GM21717 (cell line): ENCODE results near the gene POLR2J.
"Not testable (repeated sequence)": the region's sequence is repeated elsewhere in the genome, so short reads cannot be mapped to it uniquely, and the experiment has no call there.

Experiments
- ATAC-seq: cut with Tn5 transposase; IDR thresholded peaks from one replicate; pipeline ENCODE4 v1.9.1; 2021; ENCODE audit warnings: mild to moderate bottlenecking, moderate library complexity; ENCODE audit not compliant: unreplicated experiment

The POLR2J gene

GRCh38 chr7:102496861-102497260, 18.1 kb upstream of the POLR2J start:
- ATAC-seq, result not testable (repeated sequence)

DNA sequence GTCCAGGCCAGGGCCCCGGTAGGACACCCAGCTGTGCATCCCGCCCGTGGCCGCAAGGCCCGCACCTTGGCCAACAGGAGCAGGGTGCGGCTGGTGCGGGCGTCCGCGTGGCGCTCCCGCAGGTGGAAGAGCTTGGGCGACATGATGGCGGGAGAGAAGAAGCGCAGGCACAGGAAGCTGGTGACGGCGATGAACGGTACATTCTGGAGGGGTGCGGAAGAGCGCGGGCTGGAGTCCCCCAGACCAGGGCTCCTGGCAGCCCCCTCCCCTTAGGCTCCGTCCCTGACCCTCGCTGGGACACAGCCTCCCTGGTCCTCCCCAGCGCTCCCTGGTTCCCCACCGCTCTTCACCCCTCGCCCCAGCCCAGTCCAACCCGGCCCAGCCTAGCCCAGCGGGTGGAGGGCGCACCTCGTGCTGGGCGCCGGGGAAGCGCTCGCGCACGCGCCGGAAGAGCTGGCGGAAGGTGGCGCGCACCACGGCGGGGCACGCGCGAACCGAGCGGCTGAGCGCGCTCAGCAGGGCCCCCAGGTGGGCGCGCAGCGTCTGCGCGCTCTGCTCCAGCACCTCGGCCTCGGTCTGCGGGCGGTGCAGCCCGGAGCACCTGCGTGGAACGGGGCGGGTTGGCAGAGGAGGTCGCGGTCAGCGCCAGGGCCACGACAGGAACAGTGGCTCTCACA, 15.9 kb upstream of the POLR2J start:
- peak; percentile 45 for ATAC-seq

- peak; percentile 0 for ATAC-seq
Observed at GRCh38 chr7:102494026-102494425, 15.3 kb upstream of the POLR2J start.

- not testable (repeated sequence) for ATAC-seq
Observed at GRCh38 chr7:102493220-102493935, 14.7 kb upstream of the POLR2J start.

- peak; percentile 53 for ATAC-seq
Observed at GRCh38 chr7:102490529-102491075, 11.9 kb upstream of the POLR2J start.

DNA sequence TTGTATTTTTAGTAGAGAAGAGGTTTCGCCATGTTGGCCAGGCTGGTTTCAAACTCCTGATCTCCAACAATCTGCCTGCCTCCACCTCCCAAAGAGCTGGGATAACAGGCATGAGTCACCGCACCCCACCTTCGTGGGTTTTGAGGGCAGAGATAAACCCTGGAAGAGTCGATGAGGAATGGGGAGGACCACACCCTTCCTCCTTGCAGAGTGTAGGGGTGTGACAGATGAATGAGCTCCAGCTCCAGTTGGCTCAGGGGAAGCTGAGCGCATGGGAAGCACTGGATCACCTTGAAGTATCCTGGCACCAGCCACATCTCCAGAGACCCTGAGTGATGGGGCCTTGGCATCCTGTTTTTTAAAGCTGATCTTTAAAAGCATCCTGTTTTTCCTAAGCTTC, 5.6 kb upstream of the POLR2J start:
- not testable (repeated sequence) for ATAC-seq

DNA sequence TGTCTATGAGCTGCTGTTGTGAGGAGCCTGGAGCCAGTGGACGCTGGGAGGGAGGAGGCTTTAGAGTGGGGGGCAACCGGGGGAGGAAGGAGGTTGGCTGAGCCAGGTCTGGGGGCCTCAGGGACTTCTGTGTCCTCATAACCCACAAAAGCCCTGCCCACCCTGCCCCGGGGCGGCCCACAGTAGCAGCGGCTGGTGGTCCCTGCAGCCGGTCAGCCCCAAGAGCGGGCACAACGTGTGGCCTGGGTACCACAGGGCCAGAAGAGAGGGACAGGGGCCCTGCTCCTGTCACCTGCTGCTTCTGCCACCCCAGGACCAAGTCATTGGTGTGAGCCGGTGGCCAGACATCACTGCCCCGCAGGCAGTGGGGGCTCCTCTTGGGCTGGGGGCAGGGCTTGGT, 3.2 kb upstream of the POLR2J start:
- not testable (repeated sequence) for ATAC-seq

GRCh38 chr7:102479982-102480637, 1.4 kb upstream of the POLR2J start:
- ATAC-seq, result not testable (repeated sequence)

DNA sequence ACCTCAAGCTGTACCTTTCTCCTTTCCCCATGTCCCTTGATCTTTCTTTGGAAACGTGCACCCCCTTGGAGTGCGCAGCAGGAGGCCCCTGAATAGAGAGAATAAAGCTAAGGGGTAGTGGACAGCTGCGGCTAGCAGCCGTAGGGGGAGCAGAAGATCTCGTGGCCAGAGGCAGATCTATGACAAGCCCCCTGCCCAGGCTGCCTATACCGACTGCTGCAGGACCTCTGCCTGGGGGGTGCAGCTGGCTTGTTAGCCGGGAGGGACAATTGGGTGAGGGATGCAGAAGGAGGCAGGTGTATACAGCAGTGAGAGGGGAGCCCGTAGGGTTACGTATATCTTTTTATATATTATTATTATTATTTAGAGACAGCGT, 475 bp upstream of the POLR2J start:
- ATAC-seq, result peak; percentile 28

DNA sequence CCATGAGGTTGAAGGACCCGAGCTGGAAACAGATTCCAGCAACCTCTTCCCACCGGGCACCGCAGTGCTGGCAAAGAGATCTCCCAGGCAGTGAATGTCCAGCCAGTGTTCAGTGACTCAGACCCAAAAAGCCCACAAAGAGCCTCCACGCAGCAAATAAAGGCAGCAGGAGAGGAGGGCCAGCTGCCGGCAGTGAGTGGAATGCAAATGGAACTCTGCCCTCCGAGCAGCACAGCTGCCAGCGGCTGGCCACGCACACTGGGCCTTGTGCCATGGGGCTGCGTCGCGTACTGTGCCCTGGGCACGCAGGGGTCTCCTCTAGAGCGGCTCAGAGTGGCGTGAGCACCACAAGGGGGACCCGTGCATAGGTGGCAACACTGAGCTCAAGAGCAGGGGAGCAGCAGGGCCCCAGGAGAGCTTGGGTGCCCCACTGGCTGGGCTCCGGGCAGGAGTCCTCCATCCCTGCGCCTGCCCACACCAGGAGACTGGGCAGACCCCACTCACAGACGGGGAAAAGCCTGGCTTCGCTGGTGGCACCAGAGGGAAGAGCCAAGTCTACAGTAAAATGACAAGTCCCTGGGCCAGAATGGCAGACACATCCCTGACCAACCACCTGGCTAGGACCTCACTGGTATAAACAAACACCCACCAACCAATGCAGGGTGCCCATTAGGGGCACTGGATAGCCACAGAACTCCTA, 3.8 kb downstream of the POLR2J start:
- ATAC-seq, result not testable (repeated sequence)

DNA sequence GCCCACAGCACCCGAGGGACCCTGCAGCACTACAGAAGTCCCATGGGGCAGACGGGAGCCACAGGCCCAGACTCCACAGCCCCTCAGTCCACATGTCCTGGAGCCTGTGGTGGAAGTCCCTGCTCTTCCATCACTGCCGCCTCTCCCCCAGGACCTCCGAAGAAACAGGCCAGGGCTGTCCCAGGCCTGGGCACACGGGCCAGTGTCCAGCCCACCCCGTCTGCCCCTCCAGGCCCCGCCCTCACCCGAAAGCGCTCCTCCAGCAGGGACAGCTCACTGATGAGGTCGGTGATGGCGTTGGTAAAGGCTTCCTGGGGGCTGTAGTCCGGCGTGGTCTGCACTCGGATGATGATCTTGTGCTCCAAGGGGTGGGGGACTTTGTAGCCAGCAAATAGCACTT, 4.6 kb downstream of the POLR2J start:
- ATAC-seq, result not testable (repeated sequence)

GRCh38 chr7:102473271-102473991, 5.3 kb downstream of the POLR2J start:
- ATAC-seq, result no peak

DNA sequence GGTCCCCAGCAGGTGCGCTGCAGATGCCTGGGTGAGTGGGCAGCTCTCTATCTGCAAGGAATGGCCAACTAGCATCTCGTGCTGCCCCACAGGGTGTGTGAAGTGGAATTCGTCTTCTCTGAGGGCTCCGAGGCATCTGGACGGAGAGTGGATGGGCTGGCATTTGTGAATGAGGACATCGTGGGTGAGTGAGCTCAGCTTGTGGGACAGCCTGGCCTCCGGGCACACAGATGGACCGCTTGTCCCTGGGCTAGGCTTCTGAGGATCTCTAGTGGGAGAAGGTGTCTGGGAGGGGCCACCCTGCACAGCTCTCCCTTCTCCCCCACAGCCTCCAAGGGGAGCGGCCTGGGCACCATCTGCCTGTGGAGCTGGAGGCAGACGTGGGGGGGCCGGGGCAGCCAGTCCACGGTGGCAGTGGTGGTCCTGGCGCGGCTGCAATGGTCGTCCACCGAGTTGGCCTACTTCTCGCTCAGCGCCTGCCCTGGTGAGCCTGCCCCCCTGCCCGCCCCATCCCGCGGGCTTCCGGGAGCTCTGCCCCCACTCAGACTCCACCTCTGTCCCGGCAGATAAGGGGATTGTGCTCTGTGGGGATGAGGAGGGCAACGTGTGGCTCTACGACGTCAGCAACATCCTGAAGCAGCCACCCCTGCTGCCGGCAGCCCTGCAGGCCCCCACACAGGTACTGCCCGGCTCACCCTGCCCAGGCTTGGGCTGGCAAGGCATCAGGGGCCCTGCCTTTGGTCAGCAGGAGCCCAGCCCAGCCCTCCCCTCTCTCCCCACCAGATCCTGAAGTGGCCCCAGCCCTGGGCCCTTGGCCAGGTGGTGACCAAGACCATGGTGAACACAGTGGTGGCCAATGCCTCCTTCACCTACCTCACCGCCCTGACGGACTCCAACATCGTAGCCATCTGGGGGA, 6.3 kb downstream of the POLR2J start:
- ATAC-seq, result no peak

GRCh38 chr7:102471791-102472125, 7.0 kb downstream of the POLR2J start:
- ATAC-seq, result no peak

DNA sequence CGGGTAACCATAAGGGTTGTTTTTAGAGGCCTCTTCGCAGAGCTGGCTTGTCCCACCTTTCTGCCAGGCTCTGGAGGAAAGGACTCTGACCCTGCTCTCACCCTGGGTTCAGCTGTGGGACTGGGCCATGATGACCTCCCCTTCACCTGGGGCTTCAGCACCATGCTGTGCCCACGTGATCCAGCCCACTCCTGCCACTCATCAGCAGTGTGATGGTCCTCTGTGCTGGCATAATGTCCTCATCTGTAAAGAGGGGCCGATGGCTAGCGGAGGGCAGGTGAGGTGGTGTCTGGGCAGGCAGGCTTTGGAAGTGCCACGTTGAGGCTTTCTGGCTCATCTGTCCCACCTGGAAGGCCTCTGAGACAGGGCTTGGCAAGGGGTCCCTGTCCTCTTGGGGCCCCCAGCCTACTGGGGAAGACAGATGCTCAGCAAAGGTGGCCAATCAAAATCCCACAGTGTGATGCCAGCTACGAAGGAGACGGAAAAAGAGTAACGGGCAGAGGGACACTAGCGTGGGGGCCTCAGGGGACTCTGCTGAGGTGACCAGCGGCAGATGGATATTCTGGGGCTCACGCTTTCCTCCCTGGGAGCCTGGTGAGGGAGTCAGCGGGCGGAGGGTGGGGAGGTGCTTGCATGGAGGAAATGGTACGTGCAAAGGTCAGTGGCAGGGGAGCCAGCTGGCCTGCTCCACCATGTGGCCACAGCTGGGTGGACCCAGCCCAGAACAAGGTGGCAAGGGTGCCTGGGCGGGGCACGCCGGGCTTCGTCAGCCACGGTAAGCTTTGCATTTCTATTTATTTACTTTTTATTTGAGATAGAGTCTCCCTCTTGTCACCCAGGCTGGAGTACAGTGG, 8.5 kb downstream of the POLR2J start:
- no peak for ATAC-seq

GRCh38 chr7:102469351-102469971, 9.3 kb downstream of the POLR2J start:
- no peak for ATAC-seq

GRCh38 chr7:102468478-102469350, 10.0 kb downstream of the POLR2J start:
- no peak for ATAC-seq
